ENCODE results near the gene TRIM62.
"Not testable (repeated sequence)": the region's sequence is repeated elsewhere in the genome, so short reads cannot be mapped to it uniquely, and the experiment has no call there.

The TRIM62 gene

GRCh38 chr1:33132549-33132948 is 49.3 kb downstream of the TRIM62 start:
- DNase-seq = no peak

GRCh38 chr1:33131191-33131590 is 50.7 kb downstream of the TRIM62 start:
- no peak for DNase-seq

GRCh38 chr1:33130297-33130696 is 51.5 kb downstream of the TRIM62 start:
- DNase-seq = no peak

- no peak for DNase-seq
Observed at GRCh38 chr1:33128781-33129180, 53.1 kb downstream of the TRIM62 start.

GRCh38 chr1:33127001-33127823 is 54.6 kb downstream of the TRIM62 start:
- peak; percentile 97 to 99 for DNase-seq

GRCh38 chr1:33126411-33127000 is 55.3 kb downstream of the TRIM62 start:
- no peak for DNase-seq

GRCh38 chr1:33124647-33125046 is 57.2 kb downstream of the TRIM62 start:
- not testable (repeated sequence) for DNase-seq

- DNase-seq = no peak
Observed at GRCh38 chr1:33123266-33123665, 58.6 kb downstream of the TRIM62 start.

- no peak for DNase-seq
Observed at GRCh38 chr1:33122483-33123178, 59.2 kb downstream of the TRIM62 start.

GRCh38 chr1:33121728-33122127 is 60.1 kb downstream of the TRIM62 start:
- no peak for DNase-seq

GRCh38 chr1:33120436-33121231 is 61.2 kb downstream of the TRIM62 start:
- no peak for DNase-seq

GRCh38 chr1:33119532-33120217 is 62.2 kb downstream of the TRIM62 start:
- DNase-seq = no peak

GRCh38 chr1:33119050-33119449 is 62.8 kb downstream of the TRIM62 start:
- DNase-seq = no peak

- no peak for DNase-seq
Observed at GRCh38 chr1:33118274-33118673, 63.6 kb downstream of the TRIM62 start.

- DNase-seq = no peak
Observed at GRCh38 chr1:33117440-33118085, 64.3 kb downstream of the TRIM62 start.

- DNase-seq = peak in 1 of 2 experiments; percentile 39
Observed at GRCh38 chr1:33111965-33112364, 69.9 kb downstream of the TRIM62 start.

- DNase-seq = no peak
Observed at GRCh38 chr1:33110477-33110876, 71.4 kb downstream of the TRIM62 start.

- not testable (repeated sequence) for DNase-seq
Observed at GRCh38 chr1:33100119-33100415, 81.8 kb downstream of the TRIM62 start.

- DNase-seq = no peak
Observed at GRCh38 chr1:33099290-33100118, 82.3 kb downstream of the TRIM62 start.

- DNase-seq = no peak
Observed at GRCh38 chr1:33098371-33098770, 83.5 kb downstream of the TRIM62 start.

- no peak for DNase-seq
Observed at GRCh38 chr1:33097762-33098161, 84.1 kb downstream of the TRIM62 start.

Measured in NCI-H446 (cell line).